Measurements from ENCODE around the gene DUSP22. TPM values are rescaled to one million over a fixed set of nuclear protein-coding genes. Genes with fewer than 3 reads are reported as not detected.

DUSP22 gene
- total and polyA plus RNA-seq, 2 experiments from 2014 or later = 24.2 to 26.3 TPM

- WGBS (ENCODE audit: low lambda C conversion rate, missing lambda C conversion rate) = 86% methylated on average over 13 of the region's 13 CpGs
- H2AFZ ChIP-seq = no peak overlapping the region
Measured at GRCh38 chr6:326896-327537, 34.7 kb downstream of the DUSP22 start.

GRCh38 chr6:327538-328116 lies 35.3 kb downstream of the DUSP22 start:
- Histone ChIP-seq H3K79me2 (peaks cover 8% of the 10 kb centered on the region), H3K27ac (no peak overlapping the region), H3K4me1 (ENCODE audit: insufficient read depth) (no peaks in the 10 kb centered on the region), H3K9me2 (replicated peaks; ENCODE audit: insufficient read depth) (no peaks in the 10 kb centered on the region), H3K9me3 (ENCODE audit: low read depth) (no peaks in the 10 kb centered on the region), H3K4me2 (peak overlapping the region; percentile 2), H4K20me1 (ENCODE audit: insufficient read depth, poor library complexity, severe bottlenecking) (no peaks in the 10 kb centered on the region), H2AFZ (no peak overlapping the region), H3K36me3 (replicated peaks; ENCODE audit: insufficient read depth, low read depth) (no peaks in the 10 kb centered on the region), H3K4me3 (no peak overlapping the region), H3K27me3 (no peaks in the 10 kb centered on the region)
- WGBS (ENCODE audit: low lambda C conversion rate, missing lambda C conversion rate) = 72% methylated on average over 10 of the region's 10 CpGs
- no peak for DNase-seq (ENCODE audit: low spot score)
- TF ChIP-seq CTCF (IDR thresholded peaks at IDR 0.05; ENCODE audit: poor library complexity) = no peak
- no peak for TF ChIP-seq EZH2 (IDR thresholded peaks at IDR 0.05; ENCODE audit: borderline replicate concordance)

More at GRCh38 chr6:326896-327537, 34.7 kb downstream of the DUSP22 start:
- no peaks in the 10 kb centered on the region for H4K20me1 ChIP-seq (ENCODE audit: insufficient read depth, poor library complexity, severe bottlenecking)
- H3K9me3 ChIP-seq (ENCODE audit: low read depth) = no peaks in the 10 kb centered on the region
- no peak overlapping the region for H3K4me3 ChIP-seq
- H3K27ac ChIP-seq = no peak overlapping the region
- H3K9me2 ChIP-seq (replicated peaks; ENCODE audit: insufficient read depth) = no peaks in the 10 kb centered on the region
- no peak for TF ChIP-seq CTCF (IDR thresholded peaks at IDR 0.05; ENCODE audit: poor library complexity)
- TF ChIP-seq EZH2 (IDR thresholded peaks at IDR 0.05; ENCODE audit: borderline replicate concordance) = no peak
- no peak for TF ChIP-seq EZH2phosphoT487 (IDR thresholded peaks at IDR 0.05; ENCODE audit: low read depth, severe bottlenecking, unreplicated experiment)
- H3K4me1 ChIP-seq (ENCODE audit: insufficient read depth) = no peaks in the 10 kb centered on the region
- H3K4me2 ChIP-seq = no peak overlapping the region
- DNase-seq (ENCODE audit: low spot score) = no peak
- no peaks in the 10 kb centered on the region for H3K27me3 ChIP-seq
- peaks cover 8% of the 10 kb centered on the region for H3K79me2 ChIP-seq
- H3K36me3 ChIP-seq (replicated peaks; ENCODE audit: insufficient read depth, low read depth) = no peaks in the 10 kb centered on the region

GRCh38 chr6:328136-328670 lies 35.9 kb downstream of the DUSP22 start:
- Histone ChIP-seq H3K79me2 (peaks cover 8% of the 10 kb centered on the region), H3K27ac (no peak overlapping the region), H3K4me2 (peak overlapping the region; percentile 2), H3K9me3 (ENCODE audit: low read depth) (no peaks in the 10 kb centered on the region), H2AFZ (no peak overlapping the region), H3K36me3 (replicated peaks; ENCODE audit: insufficient read depth, low read depth) (no peaks in the 10 kb centered on the region), H3K9me2 (replicated peaks; ENCODE audit: insufficient read depth) (no peaks in the 10 kb centered on the region), H4K20me1 (ENCODE audit: insufficient read depth, poor library complexity, severe bottlenecking) (no peaks in the 10 kb centered on the region), H3K4me3 (no peak overlapping the region), H3K4me1 (ENCODE audit: insufficient read depth) (no peaks in the 10 kb centered on the region), H3K27me3 (no peaks in the 10 kb centered on the region)
- no peak for TF ChIP-seq CTCF (IDR thresholded peaks at IDR 0.05; ENCODE audit: poor library complexity)
- TF ChIP-seq EZH2phosphoT487 (IDR thresholded peaks at IDR 0.05; ENCODE audit: low read depth, severe bottlenecking, unreplicated experiment) = no peak
- TF ChIP-seq EZH2 (IDR thresholded peaks at IDR 0.05; ENCODE audit: borderline replicate concordance) = no peak
- 62% methylated on average over 8 of the region's 8 CpGs for WGBS (ENCODE audit: low lambda C conversion rate, missing lambda C conversion rate)
- peak; percentile 56 for DNase-seq (ENCODE audit: low spot score)

Measured in hepatocyte (in vitro differentiated cells).